Spinal cord (tissue), 10 donors: ENCODE measurements around the gene SIVA1. TPM values are rescaled to one million over a fixed set of nuclear protein-coding genes. Genes with fewer than 3 reads are reported as not detected.
A peak's percentile ranks its signal among the peaks of the same experiment; 100 is the strongest.

Experiments
- DNase-seq, 6 donors: peaks; one replicate each; pipeline versions ENCODE4 v3.0.0 to v3.0.0-alpha.2; 2013 to 2015; ENCODE audit warnings: low spot score in 6 of 6, low read depth in 4 of 6
- H3K27ac ChIP-seq: one replicate; pipeline ENCODE4 v1.5.1; 2013; ENCODE audit warnings: low read depth, low read length, control low read depth
- H3K27me3 ChIP-seq: one replicate; pipeline ENCODE4 v1.6.1; 2013; ENCODE audit warnings: low read length; ENCODE audit not compliant: control insufficient read depth, insufficient read depth
- H3K36me3 ChIP-seq: one replicate; pipeline ENCODE4 v1.6.1; 2013; ENCODE audit warnings: low read length; ENCODE audit not compliant: control insufficient read depth, insufficient read depth
- H3K4me1 ChIP-seq: one replicate; pipeline ENCODE4 v1.6.1; 2013; ENCODE audit warnings: low read length; ENCODE audit not compliant: control insufficient read depth, insufficient read depth
- H3K4me3 ChIP-seq: one replicate; pipeline ENCODE4 v1.5.1; 2013; ENCODE audit warnings: low read depth, low read length, control low read depth
- H3K9me3 ChIP-seq: one replicate; pipeline ENCODE4 v1.6.1; 2013; ENCODE audit warnings: low read length; ENCODE audit not compliant: control insufficient read depth, insufficient read depth
- WGBS: methylation state at CpG from one replicate; pipeline ENCODE4 v1.1.5; 2013; ENCODE audit warnings: missing lambda C conversion rate; ENCODE audit not compliant: insufficient coverage; 5-methylcytosine and 5-hydroxymethylcytosine counted together
- polyA plus RNA-seq, 2 donors: library from polyadenylated mRNA; unstranded; fragments of 120-200 nt; gene quantifications; one replicate each; pipeline ENCODE4 v1.2.1, GENCODE V29; 2013; ENCODE audit not compliant: insufficient read length in 2 of 2
- total RNA-seq, 2 donors: library from RNA; depleted of rRNA in 1 of 2; stranded (reverse); fragments of 120-200 nt in 1 of 2; fragments of >200 nt in 1 of 2; gene quantifications; one replicate each; pipeline versions ENCODE4 v1.2.3 to v1.2.4, GENCODE V29; 2013 to 2014
- donor health status: healthy.

SIVA1 gene
- total and polyA plus RNA-seq, 4 donors = 30.6 to 83.3 (median 49.6) TPM

GRCh38 chr14:104741108-104741802 lies 11.7 kb upstream of the SIVA1 start:
- Histone ChIP-seq H3K9me3 (no peaks in the 10 kb centered on the region), H3K27ac (no peak overlapping the region), H3K36me3 (peaks cover 50% of the 10 kb centered on the region), H3K4me1 (peaks cover 29% of the 10 kb centered on the region), H3K27me3 (no peaks in the 10 kb centered on the region), H3K4me3 (no peak overlapping the region)
- no peak for DNase-seq
- WGBS = 84% methylated on average over 28 of the region's 29 CpGs

- no peaks in the 10 kb centered on the region for H3K27me3 ChIP-seq
- peaks cover 52% of the 10 kb centered on the region for H3K36me3 ChIP-seq
Measured at GRCh38 chr14:104741803-104742251, 11.1 kb upstream of the SIVA1 start.

GRCh38 chr14:104742586-104743455 lies 10.1 kb upstream of the SIVA1 start:
- Histone ChIP-seq H3K4me1 (peaks cover 27% of the 10 kb centered on the region), H3K27me3 (no peaks in the 10 kb centered on the region), H3K4me3 (no peak overlapping the region), H3K9me3 (no peaks in the 10 kb centered on the region), H3K27ac (no peak overlapping the region), H3K36me3 (peaks cover 52% of the 10 kb centered on the region)
- DNase-seq = no peak
- WGBS = 82% methylated on average over 29 of the region's 32 CpGs

More at GRCh38 chr14:104741803-104742251, 11.1 kb upstream of the SIVA1 start:
- H3K9me3 ChIP-seq = no peaks in the 10 kb centered on the region
- no peak overlapping the region for H3K4me3 ChIP-seq
- WGBS = 93% methylated on average over 21 of the region's 23 CpGs
- peaks cover 23% of the 10 kb centered on the region for H3K4me1 ChIP-seq
- no peak for DNase-seq
- H3K27ac ChIP-seq = no peak overlapping the region

GRCh38 chr14:104743461-104744380 lies 9.2 kb upstream of the SIVA1 start:
- WGBS = 81% methylated on average over 26 of the region's 28 CpGs
- H3K4me3 ChIP-seq = no peak overlapping the region
- no peaks in the 10 kb centered on the region for H3K27me3 ChIP-seq
- peaks cover 51% of the 10 kb centered on the region for H3K36me3 ChIP-seq
- H3K9me3 ChIP-seq = no peaks in the 10 kb centered on the region
- peak in 3 of 6 donors; percentile 20 to 64 (median 57) for DNase-seq
- peaks cover 35% of the 10 kb centered on the region for H3K4me1 ChIP-seq
- H3K27ac ChIP-seq = no peak overlapping the region

- no peaks in the 10 kb centered on the region for H3K9me3 ChIP-seq
- peaks cover 43% of the 10 kb centered on the region for H3K36me3 ChIP-seq
- no peak overlapping the region for H3K4me3 ChIP-seq
- 93% methylated on average over 10 of the region's 10 CpGs for WGBS
- no peaks in the 10 kb centered on the region for H3K27me3 ChIP-seq
- H3K27ac ChIP-seq = no peak overlapping the region
- DNase-seq = no peak
- peaks cover 43% of the 10 kb centered on the region for H3K4me1 ChIP-seq
Measured at GRCh38 chr14:104744484-104744883, 8.5 kb upstream of the SIVA1 start.

- Histone ChIP-seq H3K36me3 (peaks cover 34% of the 10 kb centered on the region), H3K4me1 (peaks cover 47% of the 10 kb centered on the region), H3K9me3 (no peaks in the 10 kb centered on the region), H3K4me3 (no peak overlapping the region), H3K27ac (no peak overlapping the region), H3K27me3 (no peaks in the 10 kb centered on the region)
- no peak for DNase-seq
- 96% methylated on average over 8 of the region's 9 CpGs for WGBS
Measured at GRCh38 chr14:104745431-104745830, 7.5 kb upstream of the SIVA1 start.

GRCh38 chr14:104746071-104746545 lies 6.8 kb upstream of the SIVA1 start:
- Histone ChIP-seq H3K27ac (no peak overlapping the region), H3K27me3 (no peaks in the 10 kb centered on the region), H3K4me3 (no peak overlapping the region), H3K36me3 (peaks cover 27% of the 10 kb centered on the region), H3K9me3 (no peaks in the 10 kb centered on the region), H3K4me1 (peaks cover 47% of the 10 kb centered on the region)
- 75% methylated on average over 10 of the region's 13 CpGs for WGBS
- no peak for DNase-seq

GRCh38 chr14:104746934-104747481 lies 5.9 kb upstream of the SIVA1 start:
- 83% methylated on average over 1 of the region's 7 CpGs for WGBS
- peak overlapping the region; percentile 26 for H3K27ac ChIP-seq
- no peaks in the 10 kb centered on the region for H3K9me3 ChIP-seq
- no peaks in the 10 kb centered on the region for H3K27me3 ChIP-seq
- peak in 1 of 6 donors; percentile 64 for DNase-seq
- peaks cover 18% of the 10 kb centered on the region for H3K36me3 ChIP-seq
- no peak overlapping the region for H3K4me3 ChIP-seq
- H3K4me1 ChIP-seq = peaks cover 50% of the 10 kb centered on the region

- Histone ChIP-seq H3K27me3 (no peaks in the 10 kb centered on the region), H3K4me3 (no peak overlapping the region), H3K36me3 (peaks cover 10% of the 10 kb centered on the region), H3K27ac (no peak overlapping the region), H3K9me3 (no peaks in the 10 kb centered on the region), H3K4me1 (peaks cover 46% of the 10 kb centered on the region)
- 79% methylated on average over 9 of the region's 9 CpGs for WGBS
- no peak for DNase-seq
Measured at GRCh38 chr14:104747876-104748275, 5.1 kb upstream of the SIVA1 start.
